ENCODE results near the gene DCC.

Gene DCC

GRCh38 chr18:52439457-52439856 is 99.5 kb downstream of the DCC start:
- Histone ChIP-seq H3F3A (ENCODE audit: insufficient read depth, low read length) (no peaks in the 10 kb centered on the region), H3K27me3 (replicated peaks; ENCODE audit: insufficient read depth, low read length) (no peaks in the 10 kb centered on the region), H3K36me3 (replicated peaks; ENCODE audit: insufficient read depth, low read length) (no peaks in the 10 kb centered on the region), H3K4me2 (ENCODE audit: low read depth, low read length) (no peak overlapping the region), H4K20me1 (ENCODE audit: insufficient read depth, low read length) (no peaks in the 10 kb centered on the region), H3K9me3 (replicated peaks; ENCODE audit: insufficient read depth, low read length) (no peaks in the 10 kb centered on the region), H3K4me1 (ENCODE audit: low read length) (no peaks in the 10 kb centered on the region), H3K9ac (ENCODE audit: low read length) (no peak overlapping the region), H3K79me2 (ENCODE audit: low read length) (no peaks in the 10 kb centered on the region), H3K9me2 (replicated peaks; ENCODE audit: insufficient read depth, low read length) (no peaks in the 10 kb centered on the region), H2AFZ (ENCODE audit: low read length) (no peak overlapping the region), H3K27ac (ENCODE audit: low read length) (no peak overlapping the region), H3K4me3 (ENCODE audit: low read length) (no peak overlapping the region)
- TF ChIP-seq EZH2 (optimal IDR thresholded peaks at IDR 0.05; ENCODE audit: low read depth, low read length): no peak
- TF ChIP-seq EZH2phosphoT487 (IDR thresholded peaks at IDR 0.05; ENCODE audit: low read length): no peak
- TF ChIP-seq CTCF (IDR thresholded peaks at IDR 0.05; ENCODE audit: low read length): no peak
- no peak for DNase-seq

- Histone ChIP-seq H4K20me1 (ENCODE audit: insufficient read depth, low read length) (no peaks in the 10 kb centered on the region), H3K36me3 (replicated peaks; ENCODE audit: insufficient read depth, low read length) (no peaks in the 10 kb centered on the region), H3K4me3 (ENCODE audit: low read length) (no peak overlapping the region), H3K4me1 (ENCODE audit: low read length) (no peaks in the 10 kb centered on the region), H3K79me2 (ENCODE audit: low read length) (no peaks in the 10 kb centered on the region), H3K4me2 (ENCODE audit: low read depth, low read length) (no peak overlapping the region), H3K27ac (ENCODE audit: low read length) (no peak overlapping the region), H3K27me3 (replicated peaks; ENCODE audit: insufficient read depth, low read length) (no peaks in the 10 kb centered on the region), H3K9ac (ENCODE audit: low read length) (no peak overlapping the region), H3K9me2 (replicated peaks; ENCODE audit: insufficient read depth, low read length) (no peaks in the 10 kb centered on the region), H3F3A (ENCODE audit: insufficient read depth, low read length) (no peaks in the 10 kb centered on the region), H2AFZ (ENCODE audit: low read length) (no peak overlapping the region), H3K9me3 (replicated peaks; ENCODE audit: insufficient read depth, low read length) (no peaks in the 10 kb centered on the region)
- TF ChIP-seq EZH2phosphoT487 (IDR thresholded peaks at IDR 0.05; ENCODE audit: low read length) (no peak), EZH2 (optimal IDR thresholded peaks at IDR 0.05; ENCODE audit: low read depth, low read length) (no peak), CTCF (IDR thresholded peaks at IDR 0.05; ENCODE audit: low read length) (no peak)
- no peak for DNase-seq
These were observed 101.8 kb downstream of the DCC start for GRCh38 chr18:52441794-52442193.

- Histone ChIP-seq H4K20me1 (ENCODE audit: insufficient read depth, low read length) (no peaks in the 10 kb centered on the region), H3K4me1 (ENCODE audit: low read length) (no peaks in the 10 kb centered on the region), H3K4me2 (ENCODE audit: low read depth, low read length) (no peak overlapping the region), H3K27ac (ENCODE audit: low read length) (no peak overlapping the region), H3K79me2 (ENCODE audit: low read length) (no peaks in the 10 kb centered on the region), H3K36me3 (replicated peaks; ENCODE audit: insufficient read depth, low read length) (no peaks in the 10 kb centered on the region), H3K27me3 (replicated peaks; ENCODE audit: insufficient read depth, low read length) (no peaks in the 10 kb centered on the region), H2AFZ (ENCODE audit: low read length) (no peak overlapping the region), H3K9ac (ENCODE audit: low read length) (no peak overlapping the region), H3F3A (ENCODE audit: insufficient read depth, low read length) (no peaks in the 10 kb centered on the region), H3K9me3 (replicated peaks; ENCODE audit: insufficient read depth, low read length) (no peaks in the 10 kb centered on the region), H3K9me2 (replicated peaks; ENCODE audit: insufficient read depth, low read length) (no peaks in the 10 kb centered on the region), H3K4me3 (ENCODE audit: low read length) (no peak overlapping the region)
- DNase-seq: no peak
- TF ChIP-seq CTCF (IDR thresholded peaks at IDR 0.05; ENCODE audit: low read length): no peak
- no peak for TF ChIP-seq EZH2 (optimal IDR thresholded peaks at IDR 0.05; ENCODE audit: low read depth, low read length)
- TF ChIP-seq EZH2phosphoT487 (IDR thresholded peaks at IDR 0.05; ENCODE audit: low read length): no peak
These were observed 102.7 kb downstream of the DCC start for GRCh38 chr18:52442686-52443085.

Measured in MM.1S (cell line).